ENCODE measurements around the gene SORCS2.

The SORCS2 gene

DNA sequence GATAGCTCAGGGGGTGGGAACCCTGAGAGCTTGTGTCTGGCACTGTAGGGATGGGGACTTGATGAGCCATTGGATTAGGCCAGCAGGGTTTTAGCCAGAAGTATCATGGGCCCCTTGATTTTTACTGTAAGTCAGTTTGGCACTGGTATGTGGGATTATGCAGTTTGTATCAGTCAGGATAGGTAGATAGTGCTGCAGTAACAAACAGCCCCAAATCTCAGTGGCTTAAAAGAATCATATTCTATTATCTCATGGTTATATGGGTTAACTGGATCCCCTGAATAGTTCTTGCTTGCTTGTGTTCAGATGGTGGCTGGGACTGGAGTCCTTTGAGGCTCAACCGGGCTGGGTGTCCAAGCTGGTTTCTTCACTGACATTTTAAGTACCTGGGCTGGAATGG lies 56.5 kb downstream of the SORCS2 start:
- no peak for DNase-seq

DNA sequence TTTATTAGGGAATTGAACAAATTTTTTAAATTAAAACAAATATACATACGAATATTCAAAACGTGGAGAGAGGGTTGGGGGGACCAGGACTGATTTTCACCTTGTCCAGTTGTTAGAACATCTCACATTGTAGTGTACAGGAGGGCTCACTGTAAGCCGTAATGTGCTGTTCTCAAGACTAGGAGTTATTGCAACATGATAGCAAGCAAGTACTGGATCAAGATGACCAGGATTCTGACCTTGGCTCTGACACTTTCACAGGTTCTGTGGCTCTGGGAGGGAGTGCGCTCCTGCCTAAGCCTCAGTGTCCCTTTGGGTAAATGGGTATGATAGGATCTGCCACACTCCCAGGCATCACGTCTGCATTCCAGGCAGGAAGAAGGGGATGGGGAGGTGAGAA lies 59.0 kb downstream of the SORCS2 start:
- no peak for DNase-seq

DNA sequence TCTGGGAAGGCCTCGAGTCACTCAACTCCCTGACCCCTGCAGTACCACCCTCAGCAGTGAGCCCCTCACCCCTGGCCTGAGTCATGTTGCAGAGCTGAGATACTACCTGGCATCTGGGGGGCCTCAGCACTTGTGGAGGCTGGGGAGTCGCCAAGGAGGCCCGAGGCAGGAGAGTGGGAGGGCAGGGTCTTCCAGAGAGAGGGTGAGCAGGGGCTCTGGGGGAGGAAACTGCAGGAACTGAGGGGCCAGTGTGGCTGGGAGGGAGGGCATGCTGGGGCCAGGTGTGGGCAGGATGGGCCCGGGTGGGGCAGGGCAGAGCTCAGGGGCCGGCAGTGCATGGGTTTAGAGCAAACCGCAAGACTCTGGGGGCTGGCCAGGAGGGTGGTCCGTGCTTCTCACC lies 59.7 kb downstream of the SORCS2 start:
- no peak for DNase-seq

DNA sequence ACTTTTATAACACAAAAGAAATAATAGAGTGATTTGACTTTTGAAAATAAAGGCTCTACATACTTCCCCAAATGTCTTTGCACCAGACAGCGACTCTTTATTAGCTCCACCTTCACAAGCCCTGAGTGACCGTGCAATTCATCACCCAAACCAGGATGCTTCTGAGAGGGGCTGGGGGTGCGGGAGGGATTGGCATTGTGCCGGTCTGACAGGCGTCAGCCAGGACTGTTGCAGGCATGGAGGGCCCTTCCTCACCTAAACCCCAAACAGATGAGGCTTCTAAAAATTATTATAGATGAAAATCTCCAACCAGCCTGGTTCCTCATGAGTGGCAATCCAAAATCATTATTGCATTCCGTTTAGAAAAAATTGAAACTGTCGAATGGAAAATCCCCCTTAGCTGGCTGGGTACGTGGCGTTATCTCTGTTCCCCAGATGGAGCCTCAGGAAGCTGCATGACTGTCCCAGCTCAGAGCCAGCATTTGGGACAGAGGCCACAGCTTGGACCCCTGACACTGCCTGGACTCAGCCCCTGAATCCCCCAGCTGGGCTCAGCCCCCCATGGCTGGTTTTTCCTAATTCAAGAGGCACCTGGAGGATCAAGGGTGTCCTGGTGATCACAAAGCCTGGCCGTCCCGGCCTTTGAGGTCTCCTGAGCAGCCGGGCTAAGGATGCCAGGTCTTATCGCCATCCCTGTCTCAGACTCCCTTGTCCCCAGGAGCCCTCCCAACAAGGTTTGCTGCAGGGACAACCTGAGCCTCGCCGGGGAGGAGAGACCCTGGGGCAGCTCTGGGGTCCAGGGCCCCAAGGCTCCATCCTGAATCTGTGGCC lies 60.4 kb downstream of the SORCS2 start:
- no peak for DNase-seq

DNA sequence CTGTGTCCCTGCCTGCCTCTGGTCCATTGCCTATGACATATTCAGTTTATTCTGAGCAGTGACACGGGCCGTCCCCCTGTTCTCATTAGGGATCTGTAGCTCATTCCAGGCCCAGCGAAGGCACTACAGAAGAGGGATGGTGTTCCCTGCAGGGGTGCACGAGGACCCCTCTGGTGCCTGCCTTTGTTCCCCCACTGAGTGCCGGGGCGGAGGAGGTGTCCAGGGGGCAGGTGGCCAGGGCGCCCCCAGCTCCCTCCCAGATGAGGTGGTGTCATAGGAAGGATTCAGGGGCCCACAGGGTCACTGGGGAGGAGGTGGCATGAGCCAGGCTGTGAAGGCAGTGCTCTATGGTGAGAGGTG lies 61.0 kb downstream of the SORCS2 start:
- DNase-seq = no peak

DNA sequence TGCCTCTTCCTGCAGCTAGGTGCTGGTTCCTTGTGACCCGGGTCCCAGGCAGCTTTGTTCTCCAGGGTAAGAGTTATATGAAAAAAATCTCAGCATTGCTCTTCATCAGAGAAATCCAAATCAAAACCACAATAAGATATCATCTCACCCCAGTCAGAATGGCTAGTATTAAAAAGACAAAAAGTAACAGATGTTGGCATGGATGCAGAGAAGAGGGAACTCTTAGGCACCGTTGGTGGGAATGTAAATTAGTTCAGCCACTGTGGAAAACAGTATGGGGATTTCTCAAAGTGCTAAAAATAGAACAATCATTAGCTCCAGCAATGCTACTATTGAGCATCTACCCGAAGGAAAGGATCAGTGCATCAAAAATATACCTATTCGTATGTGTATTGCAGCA lies 61.5 kb downstream of the SORCS2 start:
- no peak for DNase-seq

DNA sequence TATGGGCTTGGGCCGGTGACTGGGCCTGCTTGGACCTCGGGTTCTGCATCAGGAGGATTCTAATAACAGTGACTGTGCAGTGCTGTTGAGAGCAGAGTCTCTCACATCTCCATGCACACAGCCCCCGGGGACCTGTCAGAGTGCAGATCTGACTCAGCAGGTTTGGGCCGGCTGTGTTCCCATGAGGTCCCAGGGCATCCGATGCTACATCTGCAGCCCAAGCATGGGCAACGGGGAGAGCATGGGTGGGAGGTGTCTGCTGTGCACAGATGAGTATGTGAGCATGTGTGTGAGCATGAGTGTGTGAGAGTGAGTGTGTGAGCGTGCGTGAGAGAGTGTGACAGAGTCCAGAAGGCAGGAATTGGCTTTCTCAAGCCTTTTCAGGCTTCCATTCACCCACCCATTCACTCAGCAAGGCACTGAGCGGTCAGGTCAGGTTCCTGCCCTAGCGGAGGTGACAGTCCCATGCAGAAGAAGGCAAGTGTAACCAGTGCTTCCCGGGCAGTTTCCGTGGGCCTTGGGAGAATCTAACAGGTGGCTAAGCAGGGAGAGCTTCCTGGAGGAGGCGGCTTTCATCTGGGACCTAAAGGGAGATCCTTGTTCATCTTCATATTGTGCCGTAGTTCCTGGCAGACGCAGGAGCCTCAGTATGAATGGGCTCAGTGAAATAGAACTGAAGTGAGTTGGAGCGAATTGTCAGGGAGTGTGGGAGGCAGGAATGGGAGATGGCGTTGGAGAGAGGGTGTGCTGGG lies 62.6 kb downstream of the SORCS2 start:
- DNase-seq = no peak

DNA sequence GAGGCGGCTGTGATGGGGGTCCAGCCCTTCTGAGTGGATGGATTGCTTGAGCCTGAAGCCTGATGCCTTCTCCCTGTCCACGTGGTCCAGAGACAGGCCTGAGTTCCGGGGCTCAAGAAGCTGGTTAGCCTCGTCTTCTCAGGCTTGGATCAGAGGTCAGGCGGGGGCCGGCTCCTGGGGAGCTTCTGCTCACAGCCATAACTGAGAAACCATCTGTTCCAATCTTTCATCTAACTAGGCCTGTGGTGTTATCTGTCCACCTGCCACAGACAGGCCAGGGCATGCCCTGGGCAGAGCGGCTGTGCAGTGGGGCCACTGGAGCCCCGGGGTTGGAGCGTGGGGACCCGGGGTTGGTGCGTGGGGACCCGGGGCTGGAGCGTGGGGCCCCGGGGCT lies 63.1 kb downstream of the SORCS2 start:
- no peak for DNase-seq

DNA sequence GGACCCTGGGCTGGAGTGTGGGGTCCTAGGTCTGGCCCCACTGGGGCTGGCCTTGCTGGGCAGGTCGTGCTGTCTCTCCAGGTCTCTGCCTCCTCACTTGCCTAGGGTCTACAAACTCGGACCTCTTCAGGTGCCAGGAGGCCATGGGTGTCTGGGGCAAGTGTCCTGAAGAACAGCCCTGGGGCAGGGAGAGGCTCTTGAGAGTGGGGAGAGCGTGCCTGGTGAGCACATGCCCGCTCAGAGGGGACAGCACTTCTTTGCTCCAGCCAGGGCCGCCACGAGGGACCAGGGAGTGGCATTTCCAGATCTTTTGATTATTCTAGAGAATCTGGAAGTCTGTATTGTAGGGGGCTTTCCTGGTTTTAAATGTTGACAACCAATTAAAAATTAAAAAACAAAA lies 63.7 kb downstream of the SORCS2 start:
- no peak for DNase-seq

DNA sequence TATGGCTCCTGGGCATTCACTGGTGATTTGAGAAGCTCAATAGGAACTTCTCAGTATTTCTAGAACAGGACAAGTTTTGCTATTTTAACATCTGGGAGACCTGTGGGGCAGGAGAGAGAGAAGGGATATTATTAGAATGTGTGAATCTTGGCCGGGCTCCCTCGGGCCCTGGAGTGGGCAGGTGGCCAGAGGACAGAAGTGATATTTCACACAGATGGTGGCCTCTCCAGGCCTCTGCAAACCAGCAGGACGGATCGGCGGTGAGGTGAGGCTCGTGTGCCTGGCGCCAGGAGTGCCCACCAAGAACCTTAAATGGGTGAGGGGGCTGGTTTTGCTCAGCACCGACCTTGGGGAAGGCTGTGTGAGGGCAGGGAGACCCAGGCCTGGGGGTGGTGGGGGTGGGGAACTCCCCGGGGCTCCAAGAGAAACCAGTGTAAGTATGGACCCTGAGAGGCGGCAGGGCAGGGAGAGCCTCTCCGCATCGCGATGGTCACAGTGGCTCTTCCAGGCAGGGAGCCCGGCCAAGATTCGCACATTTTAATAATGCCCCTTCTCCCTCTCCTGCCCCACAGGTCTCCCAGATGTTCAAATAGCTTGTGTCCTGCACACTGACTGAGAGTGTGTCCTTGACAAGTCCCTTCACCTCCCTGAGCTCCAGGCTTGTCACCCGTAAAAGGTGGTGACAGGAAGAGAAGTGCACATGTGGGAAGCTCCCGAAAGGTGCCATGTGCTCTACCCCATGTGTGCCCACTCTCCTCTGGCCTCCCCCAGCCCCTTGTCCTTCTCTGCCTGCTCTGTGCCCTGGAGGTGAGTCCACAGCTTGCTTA lies 64.9 kb downstream of the SORCS2 start:
- no peak for DNase-seq

DNA sequence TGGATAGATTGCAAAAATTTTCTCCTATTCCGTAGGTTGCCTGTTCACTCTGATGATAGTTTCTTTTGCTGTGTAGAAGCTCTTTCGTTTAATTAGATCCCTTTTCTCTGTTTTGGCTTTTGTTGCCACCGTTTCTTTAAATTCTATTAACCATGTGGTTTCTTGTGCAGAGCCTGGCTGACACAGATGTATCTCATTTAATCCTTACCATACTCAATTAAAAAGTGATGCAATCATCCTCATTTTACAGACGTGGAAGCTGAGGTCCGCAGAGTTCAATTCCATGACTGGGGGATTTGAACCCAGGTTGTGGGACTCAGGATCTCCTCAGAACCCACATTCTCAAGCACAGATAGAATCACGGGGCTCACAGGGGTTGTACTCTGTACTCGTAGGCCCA lies 66.7 kb downstream of the SORCS2 start:
- no peak for DNase-seq

DNA sequence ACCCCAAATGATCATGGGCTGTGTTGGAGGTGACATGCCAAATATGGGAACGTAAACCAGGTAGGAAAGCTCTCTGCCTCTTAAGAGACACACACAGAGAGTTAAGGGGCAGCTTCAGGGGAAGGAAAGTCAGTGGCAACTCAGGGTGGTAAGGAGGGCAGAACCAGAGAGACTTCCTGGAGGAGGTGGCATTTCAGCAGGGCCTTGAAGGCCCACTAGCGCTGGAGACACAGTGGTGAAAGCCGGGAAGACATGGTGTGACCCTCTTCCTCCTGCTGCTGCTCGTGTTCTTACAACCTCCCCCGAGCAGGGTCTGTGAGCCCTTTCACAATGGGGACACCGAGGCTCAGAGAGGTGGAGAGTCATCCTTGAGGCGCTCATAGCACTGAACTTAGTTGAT lies 68.2 kb downstream of the SORCS2 start:
- DNase-seq = no peak

DNA sequence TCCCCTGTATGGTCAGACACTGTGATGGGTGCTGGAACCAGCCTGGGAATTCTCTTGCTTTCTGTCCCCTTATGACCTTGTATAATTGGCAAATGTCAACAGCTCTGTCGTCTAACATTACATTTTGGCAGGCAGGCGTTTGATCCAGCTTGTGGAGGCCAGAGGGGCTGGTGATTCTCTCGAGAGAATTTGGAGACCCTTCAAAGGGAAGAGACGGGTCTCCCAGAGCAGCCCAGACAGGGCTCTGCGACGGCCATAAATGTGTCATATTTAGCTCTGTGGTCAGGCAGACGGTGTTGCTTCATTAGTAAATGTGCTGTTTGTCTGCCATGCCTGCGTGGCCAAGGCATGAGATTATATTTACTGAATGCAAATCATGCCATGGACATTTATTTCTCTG lies 68.7 kb downstream of the SORCS2 start:
- DNase-seq = no peak

DNA sequence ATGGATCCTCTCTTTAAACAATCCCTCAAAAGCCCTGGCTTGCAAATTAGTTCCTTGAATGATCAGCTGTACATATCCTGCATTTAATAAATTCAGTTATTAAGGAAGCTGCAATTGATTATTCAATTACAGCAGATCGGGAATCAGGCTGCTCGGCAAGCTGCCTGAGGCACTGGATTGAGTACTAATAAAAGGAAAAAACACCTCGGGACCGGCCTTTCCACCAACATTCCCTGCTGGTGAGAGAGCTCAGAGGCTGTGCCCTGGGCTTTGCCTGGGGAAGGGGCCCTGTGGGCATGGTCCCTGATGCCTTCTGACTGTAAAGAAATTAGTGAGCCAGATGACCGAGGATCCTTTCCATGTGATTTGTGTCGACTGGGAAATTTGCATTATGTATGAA lies 69.2 kb downstream of the SORCS2 start:
- no peak for DNase-seq

DNA sequence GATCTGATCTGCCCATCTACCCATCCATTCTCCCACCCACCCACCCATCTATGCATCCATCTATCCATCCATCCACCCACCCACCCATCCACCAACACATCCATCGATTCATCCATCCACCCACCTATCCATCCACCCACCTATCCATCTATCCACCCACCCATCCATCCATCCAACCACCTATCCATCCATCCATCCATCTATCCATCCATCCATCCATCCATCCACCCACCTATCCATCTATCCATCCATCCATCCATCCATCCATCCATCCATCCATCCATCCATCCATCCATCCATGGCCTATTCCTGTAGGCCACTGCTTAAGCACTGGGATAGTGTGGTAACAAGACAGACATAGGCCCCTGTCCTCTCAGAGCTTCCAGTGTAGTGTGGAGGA lies 69.8 kb downstream of the SORCS2 start:
- DNase-seq = no peak

DNA sequence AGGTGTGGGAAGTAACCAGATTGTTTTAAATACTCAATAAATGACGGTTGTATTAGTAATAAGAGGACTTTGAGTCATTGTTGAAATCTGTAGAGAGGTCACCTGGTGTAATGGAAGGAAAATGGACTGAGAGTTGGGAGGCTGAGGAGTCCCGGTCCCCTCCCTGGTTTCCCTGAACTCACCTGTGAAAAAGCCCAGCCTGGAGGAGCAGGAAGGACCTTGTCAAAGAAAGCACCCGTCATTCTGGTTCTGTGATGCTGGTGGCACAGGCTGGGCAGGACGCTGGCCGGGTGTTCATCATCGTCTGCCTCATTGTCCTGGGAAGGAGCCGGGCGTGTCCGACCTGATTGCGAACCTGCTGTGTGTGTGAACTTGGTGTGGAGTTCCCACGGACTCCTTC lies 70.8 kb downstream of the SORCS2 start:
- DNase-seq = no peak

DNA sequence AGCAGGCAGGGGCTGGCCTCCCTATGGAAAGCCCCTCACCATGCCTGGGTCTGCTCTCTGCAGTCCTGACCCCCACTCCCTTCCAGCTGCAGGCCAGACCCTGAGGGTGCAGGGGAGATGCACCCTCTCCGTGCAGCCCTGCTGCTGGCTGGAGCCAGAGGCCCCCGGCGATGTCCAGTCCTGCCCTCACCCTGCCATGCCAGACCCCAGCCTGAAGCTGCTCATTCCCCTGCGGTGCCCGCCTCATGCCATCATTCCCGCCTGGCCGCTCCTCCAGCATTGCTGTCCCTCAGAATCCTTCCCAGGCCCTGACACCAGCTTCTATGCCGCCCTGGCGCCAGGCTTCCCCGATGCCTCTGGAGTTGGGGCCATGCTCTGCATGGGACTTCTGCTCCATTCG lies 72.4 kb downstream of the SORCS2 start:
- no peak for DNase-seq

DNA sequence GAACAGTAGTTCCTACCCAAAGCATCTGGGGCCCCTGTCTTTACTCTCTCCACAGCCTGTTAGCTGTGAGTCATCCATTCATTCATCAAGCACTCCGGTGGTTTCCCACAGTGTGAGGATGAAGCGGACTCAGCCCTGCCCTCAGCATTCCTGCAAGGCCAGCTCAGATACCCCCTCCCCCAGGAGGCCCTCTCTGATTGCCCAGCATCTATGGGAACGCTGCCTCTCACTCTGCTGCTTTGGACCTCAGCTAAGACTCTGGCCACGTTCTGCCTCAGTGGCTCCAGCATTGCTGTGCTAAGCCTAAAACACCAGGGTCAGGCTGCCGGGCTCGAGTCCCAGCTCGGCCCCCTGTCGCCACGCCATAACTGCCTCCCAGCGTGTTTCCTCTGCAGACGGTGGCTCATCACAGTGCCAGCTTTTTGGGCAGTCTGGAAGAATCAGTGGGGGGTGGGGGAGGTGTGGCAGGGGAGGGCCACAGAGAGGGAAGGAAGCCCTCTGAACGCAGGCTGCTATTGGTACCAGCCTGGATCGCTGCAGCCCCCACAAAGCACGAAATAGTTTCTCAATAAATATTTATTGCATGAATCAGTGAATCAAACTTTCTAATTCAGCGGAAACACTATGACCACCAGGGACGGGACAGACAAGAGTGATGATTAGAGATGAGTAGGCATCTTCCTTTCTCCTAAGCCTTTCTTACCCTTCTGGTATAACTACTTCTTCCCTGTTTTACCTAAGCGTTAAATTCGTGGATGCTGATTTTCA lies 74.4 kb downstream of the SORCS2 start:
- DNase-seq = no peak

DNA sequence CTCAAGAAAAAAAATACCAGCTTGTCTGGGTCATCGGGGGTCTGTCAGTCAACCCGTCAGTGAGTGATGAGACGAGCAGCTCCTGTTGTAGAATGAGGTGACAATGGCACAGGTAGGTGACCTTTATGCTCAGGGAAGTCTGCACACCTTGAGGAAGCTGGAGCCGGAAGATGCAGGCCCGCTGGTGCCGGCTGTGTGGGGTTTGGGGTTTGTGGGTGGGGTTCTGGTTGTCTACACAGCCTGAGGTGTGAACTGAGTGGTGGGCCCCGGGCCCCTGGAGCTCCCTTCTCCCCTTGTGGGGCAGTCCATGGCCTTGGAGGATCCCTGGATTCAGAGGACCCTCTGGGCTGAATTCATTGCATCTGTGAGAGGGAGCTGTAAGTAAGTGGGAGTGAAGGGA lies 75.5 kb downstream of the SORCS2 start:
- DNase-seq = no peak

DNA sequence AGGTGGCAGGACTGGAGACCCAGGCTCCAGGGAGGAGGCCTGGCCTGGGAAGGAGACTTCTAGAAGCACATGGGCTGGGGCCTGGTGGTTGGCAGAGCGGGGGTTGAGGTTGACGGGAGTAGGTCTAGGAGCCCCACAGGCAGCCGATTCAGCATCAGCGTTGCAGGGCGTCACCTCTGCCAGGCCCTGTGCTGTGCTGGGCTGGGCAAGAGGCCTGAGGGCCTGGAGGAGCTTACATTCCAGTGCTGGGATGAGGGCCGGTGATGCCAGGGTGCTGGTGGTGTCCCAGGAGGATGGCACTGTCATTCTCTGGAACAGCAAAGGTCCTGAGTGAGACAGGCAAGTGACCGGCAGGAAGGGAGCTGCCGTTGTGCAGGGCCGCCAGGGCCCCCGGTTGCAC lies 76.6 kb downstream of the SORCS2 start:
- DNase-seq = no peak

DNA sequence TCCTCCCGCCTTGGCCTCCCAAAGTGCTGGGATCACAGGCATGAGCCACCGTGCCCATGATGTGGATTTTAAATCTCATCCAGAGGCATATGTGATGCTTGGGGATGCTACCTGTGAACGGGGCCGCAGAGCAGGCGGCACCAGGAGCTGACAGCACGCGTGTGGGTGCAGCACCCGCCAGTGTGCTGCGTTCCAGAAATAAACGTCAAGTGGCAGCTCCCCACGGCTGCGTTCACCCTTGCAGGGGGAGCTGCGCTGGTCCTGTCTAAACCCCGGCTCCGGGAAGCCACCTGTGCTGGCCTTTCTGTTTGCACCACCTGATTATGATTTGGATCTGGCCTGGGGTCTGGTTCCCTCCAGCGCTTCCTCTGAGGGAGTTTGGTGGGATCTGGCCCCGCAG lies 77.8 kb downstream of the SORCS2 start:
- DNase-seq = no peak

DNA sequence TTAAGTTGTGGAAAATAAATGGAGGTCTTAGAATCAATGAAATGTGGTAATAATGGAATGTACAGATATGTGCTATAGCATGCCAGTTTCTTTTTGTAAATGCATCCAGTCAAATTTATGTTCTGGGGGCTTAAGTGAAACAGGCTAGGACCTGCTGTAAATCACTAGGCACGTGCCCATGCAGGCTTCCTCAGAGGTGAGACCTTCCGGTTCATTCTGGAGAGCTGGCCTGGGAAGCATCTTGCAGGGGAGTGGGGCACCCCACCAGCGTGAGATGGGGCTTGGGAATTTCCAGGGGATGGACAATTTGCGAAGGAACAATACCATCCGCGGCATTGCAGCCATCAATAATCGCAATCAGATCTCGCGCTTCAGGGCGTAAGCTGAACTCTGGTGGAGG lies 80.1 kb downstream of the SORCS2 start:
- no peak for DNase-seq

DNA sequence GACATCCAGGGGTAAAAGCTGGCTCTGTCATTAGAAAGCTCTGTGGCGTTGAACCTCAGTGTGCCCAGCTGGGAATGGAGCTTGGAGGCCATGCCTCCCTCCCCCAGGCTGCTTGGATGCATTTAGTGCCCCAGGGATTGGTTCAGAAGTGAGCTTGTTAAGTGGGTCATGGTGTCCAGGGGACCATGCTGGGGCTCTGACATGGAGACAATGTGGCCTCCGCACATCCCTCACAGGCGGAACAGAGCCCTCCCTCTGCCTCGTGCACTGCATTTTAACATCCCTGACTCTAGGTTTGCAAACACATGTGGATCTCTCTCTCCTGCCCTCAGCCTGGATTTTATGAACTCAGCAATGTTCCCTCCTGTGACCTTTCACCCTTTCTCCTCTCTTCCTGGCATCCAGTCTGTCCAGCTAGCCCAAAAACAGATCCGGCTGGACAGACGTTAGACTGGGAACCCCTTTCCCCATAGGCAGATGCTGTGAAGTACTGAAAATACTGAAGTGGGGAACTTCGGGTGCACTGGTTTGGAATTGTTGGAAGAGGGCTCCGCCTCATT lies 81.5 kb downstream of the SORCS2 start:
- DNase-seq = no peak
